Naive thymus-derived CD4-positive, alpha-beta T cell (primary cell): ENCODE results near the gene OLFM2. TPM values are rescaled to one million over a fixed set of nuclear protein-coding genes. Genes with fewer than 3 reads are reported as not detected.

Experiments used
- ATAC-seq: fragments of 150-1000 bp; cut with Tn5 transposase; 2 replicates; pipeline ENCODE4 v1.10.0; 2021; ENCODE audit warnings: mild to moderate bottlenecking, moderate library complexity
- CTCF ChIA-PET: fragments of 350-600 bp; sonication (Branson Sonifier 250); formaldehyde crosslinking; loops from one replicate; lab custom pipeline; 2021; ENCODE audit warnings: antibody characterized with exemption; lab: Charles Lee
- POLR2A ChIA-PET: fragments of 350-600 bp; sonication (Branson Sonifier 250); formaldehyde crosslinking; loops from one replicate; lab custom pipeline; 2021; ENCODE audit warnings: antibody characterized with exemption, inconsistent platforms; lab: Charles Lee
- DNase-seq, 9 donors: peaks; one replicate each; pipeline versions ENCODE4 v3.0.0 to v3.0.0-alpha.2; 2020 to 2022; ENCODE audit warnings: mixed read lengths in 1 of 9
- H3K27ac ChIP-seq: one replicate; pipeline ENCODE4 v1.7.0; 2013; ENCODE audit warnings: mild to moderate bottlenecking, low read depth, low read length, moderate library complexity
- H3K27me3 ChIP-seq, 2 donors: one replicate each; pipeline ENCODE4 v1.7.0; 2013; ENCODE audit warnings: low read length in 2 of 2, mild to moderate bottlenecking in 2 of 2, moderate library complexity in 2 of 2; ENCODE audit not compliant: control insufficient read depth in 2 of 2, insufficient read depth in 2 of 2
- H3K36me3 ChIP-seq, 3 experiments: 1 replicate in 2 of 3; 2 replicates in 1 of 3; pipeline ENCODE4 v1.7.0; 2013; ENCODE audit warnings: low read length in 3 of 3, mild to moderate bottlenecking in 3 of 3, moderate library complexity in 1 of 3; ENCODE audit not compliant: insufficient read depth in 3 of 3, control insufficient read depth in 2 of 3
- H3K4me1 ChIP-seq, 2 donors: one replicate each; pipeline ENCODE4 v1.7.0; 2013; ENCODE audit warnings: low read length in 2 of 2, mild to moderate bottlenecking in 2 of 2, moderate library complexity in 1 of 2; ENCODE audit not compliant: control insufficient read depth in 2 of 2, insufficient read depth in 2 of 2
- H3K4me3 ChIP-seq: 2 replicates; pipeline ENCODE4 v1.7.0; 2013; ENCODE audit warnings: mild to moderate bottlenecking, low read length
- H3K9me3 ChIP-seq, 3 experiments: 1 replicate in 2 of 3; 2 replicates in 1 of 3; pipeline ENCODE4 v1.7.0; 2013; ENCODE audit warnings: low read length in 3 of 3; ENCODE audit not compliant: control insufficient read depth in 2 of 3
- H3K27ac Mint-ChIP-seq, 9 donors: one replicate each; pipeline ENCODE4 v1.8.0; 2020 to 2022; ENCODE audit warnings: mixed read lengths in 9 of 9, mild to moderate bottlenecking in 8 of 9, moderate library complexity in 5 of 9, inconsistent platforms in 2 of 9
- H3K27me3 Mint-ChIP-seq, 5 donors: one replicate each; pipeline ENCODE4 v1.8.0; 2021 to 2022; ENCODE audit warnings: mixed read lengths in 5 of 5, mild to moderate bottlenecking in 1 of 5
- H3K36me3 Mint-ChIP-seq, 5 donors: one replicate each; pipeline ENCODE4 v1.8.0; 2020 to 2022; ENCODE audit warnings: mixed read lengths in 5 of 5, mild to moderate bottlenecking in 3 of 5, inconsistent platforms in 1 of 5
- H3K4me1 Mint-ChIP-seq, 7 donors: one replicate each; pipeline ENCODE4 v1.8.0; 2020 to 2022; ENCODE audit warnings: mixed read lengths in 7 of 7, mild to moderate bottlenecking in 3 of 7, inconsistent platforms in 1 of 7
- H3K4me3 Mint-ChIP-seq, 10 donors: one replicate each; pipeline ENCODE4 v1.8.0; 2020 to 2022; ENCODE audit warnings: mild to moderate bottlenecking in 10 of 10, mixed read lengths in 10 of 10, moderate library complexity in 6 of 10, inconsistent platforms in 2 of 10
- H3K9me3 Mint-ChIP-seq, 11 donors: one replicate each; pipeline ENCODE4 v1.8.0; 2020 to 2022; ENCODE audit warnings: mixed read lengths in 11 of 11, mild to moderate bottlenecking in 4 of 11, inconsistent platforms in 1 of 11, moderate library complexity in 1 of 11
- intact Hi-C, 2 donors: fragments of 100-400 bp; cut with micrococcal nuclease; formaldehyde crosslinking; loops; one replicate each; pipeline ENCODE4 v1.15.1; 2023
- polyA plus RNA-seq, 2 donors: library from polyadenylated mRNA; unstranded; fragments of 300-500 nt; fragmentation: Illumina TruSeq; gene quantifications; one replicate each; pipeline ENCODE4 v1.2.3, GENCODE V29; 2021
- total RNA-seq, 6 experiments: library from RNA in 5 of 6; stranded (reverse) in 5 of 6; gene quantifications; 1 replicate in 5 of 6; 2 replicates in 1 of 6; pipeline ENCODE4 v1.2.3 and lab custom pipeline; 2021 to 2026

OLFM2 gene
- total and polyA plus RNA-seq, 7 experiments from 2014 or later, result 6.2 to 19.4 (median 14.9) TPM

GRCh38 chr19:9834726-9835506 is 101.4 kb downstream of the OLFM2 start, which contains the start of gene PIN1:
Gene PIN1 (plus strand): TSS chr19:9835318. CDS start chr19:9835345, 27 bp downstream.
- peak within 1 kb of the TSS; percentile 82 to 99 (median 94) for H3K27ac Mint-ChIP-seq
- POLR2A ChIA-PET, result interaction anchor here (0.5 to 2.2 kb wide), 10 partner anchors 8 to 1540 kb away, joined by 3 to 8 read pairs (median 4); partner anchors contain the start of gene SWSAP1
- no peaks in the 10 kb centered on the region for H3K27me3 ChIP-seq
- CTCF ChIA-PET, result interaction anchor here (0.6 to 1.3 kb wide), 4 partner anchors 10 to 1328 kb away, joined by 3 to 7 read pairs (median 3); no protein-coding TSS in a partner anchor
- H3K36me3 Mint-ChIP-seq, result peaks cover 0 to 5% (median 4%) of the 10 kb centered on the region in 5 donors
- H3K4me1 ChIP-seq, result peaks cover 10 to 11% of the 10 kb centered on the region in 2 donors
- intact Hi-C loops, result loop anchor here (1.0 to 2.0 kb wide), 15 partner anchors 8 to 695 kb away; partner anchors contain the start of genes FBXL12 (in 2 of the 2), UBL5 (in 2 of the 2), RAVER1 (in 1 of the 2) and SHFL (in 1 of the 2)
- no peaks in the 10 kb centered on the region for H3K9me3 Mint-ChIP-seq
- H3K4me1 Mint-ChIP-seq, result peaks cover 16 to 32% (median 20%) of the 10 kb centered on the region in 7 donors
- H3K36me3 ChIP-seq, result peaks cover 0 to 30% (median 0%) of the 10 kb centered on the region in 3 experiments
- DNase-seq (peak; percentile 98 to 100 (median 99)), ATAC-seq (peak; percentile 98)
- peak within 1 kb of the TSS; percentile 83 to 97 (median 95) for H3K4me3 Mint-ChIP-seq
- H3K27me3 Mint-ChIP-seq, result no peaks in the 10 kb centered on the region
- H3K9me3 ChIP-seq, result no peaks in the 10 kb centered on the region
- H3K4me3 ChIP-seq, result peak within 1 kb of the TSS; percentile 92
- peak within 1 kb of the TSS; percentile 71 for H3K27ac ChIP-seq

DNA sequence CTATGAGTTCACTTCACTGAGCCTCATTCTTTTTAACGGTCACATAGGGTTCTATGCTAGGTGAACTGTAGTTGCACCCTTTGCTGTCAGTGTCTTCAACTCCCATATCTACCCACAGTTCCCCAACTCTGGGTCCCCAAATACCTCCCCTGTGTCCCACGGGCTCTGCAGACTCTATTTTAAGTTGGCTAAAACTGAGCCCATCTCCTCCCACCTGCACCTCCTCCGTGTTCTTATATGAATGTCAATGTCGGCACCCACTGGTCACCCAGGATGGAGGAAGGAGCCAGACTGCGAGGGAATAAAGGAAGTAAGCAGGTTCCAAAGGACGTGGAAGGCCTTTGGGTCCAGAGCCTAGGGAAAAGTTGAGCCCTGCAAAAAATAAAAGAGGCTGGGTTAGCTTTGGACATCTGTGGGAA is 102.0 kb downstream of the OLFM2 start:
- no peaks in the 10 kb centered on the region for H3K27me3 Mint-ChIP-seq
- Histone ChIP-seq H3K27me3 (no peaks in the 10 kb centered on the region), H3K4me3 (peak overlapping the region; percentile 92), H3K27ac (peak overlapping the region; percentile 71), H3K36me3 (peaks cover 0 to 29% (median 0%) of the 10 kb centered on the region in 3 experiments), H3K9me3 (no peaks in the 10 kb centered on the region), H3K4me1 (peaks cover 10 to 11% of the 10 kb centered on the region in 2 donors)
- CTCF ChIA-PET, result interaction anchor here (0.8 to 1.3 kb wide), 2 partner anchors 80 to 1329 kb away, joined by 3 read pairs; no protein-coding TSS in a partner anchor
- peaks cover 16 to 35% (median 20%) of the 10 kb centered on the region in 7 donors for H3K4me1 Mint-ChIP-seq
- ATAC-seq (no peak), DNase-seq (no peak)
- H3K36me3 Mint-ChIP-seq, result peaks cover 0 to 5% (median 4%) of the 10 kb centered on the region in 5 donors
- intact Hi-C loops, result loop anchor here (2.0 kb wide), 3 partner anchors 28 to 270 kb away; no protein-coding TSS in a partner anchor
- no peaks in the 10 kb centered on the region for H3K9me3 Mint-ChIP-seq
- peak overlapping the region in 8 of 9 donors; percentile 82 to 99 (median 93) for H3K27ac Mint-ChIP-seq
- POLR2A ChIA-PET, result interaction anchor here (0.5 to 2.2 kb wide), 4 partner anchors 7 to 28 kb away, joined by 3 to 8 read pairs (median 4); no protein-coding TSS in a partner anchor
- peak overlapping the region; percentile 83 to 97 (median 95) for H3K4me3 Mint-ChIP-seq

DNA sequence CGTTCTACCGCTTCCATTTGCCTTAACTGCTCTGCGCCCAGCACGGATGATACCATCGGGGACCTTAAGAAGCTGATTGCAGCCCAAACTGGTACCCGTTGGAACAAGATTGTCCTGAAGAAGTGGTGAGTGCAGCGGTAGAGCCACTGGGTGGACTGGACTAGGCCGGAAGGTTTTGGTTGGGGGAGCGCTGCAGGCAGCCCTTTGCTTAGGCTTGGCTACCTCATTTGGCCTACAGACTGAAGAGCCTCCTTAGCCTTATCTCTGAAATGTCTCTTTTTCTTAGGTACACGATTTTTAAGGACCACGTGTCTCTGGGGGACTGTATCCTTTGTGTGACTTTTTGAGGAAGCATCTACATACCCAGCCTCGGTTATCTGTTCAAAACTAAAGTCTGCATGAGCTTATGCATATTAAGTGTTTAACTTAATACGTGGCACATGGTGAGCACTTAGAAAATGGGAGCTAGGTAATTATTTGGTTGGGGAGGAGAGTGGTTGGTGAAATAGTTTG is 107.7 kb downstream of the OLFM2 start:
- H3K4me3 Mint-ChIP-seq, result peak overlapping the region; percentile 90 to 100 (median 99)
- H3K9me3 ChIP-seq, result no peaks in the 10 kb centered on the region

GRCh38 chr19:9827289-9828238 is 108.8 kb downstream of the OLFM2 start, which contains the start of gene UBL5:
Gene UBL5 (plus strand): TSS chr19:9827918. CDS start chr19:9828338, 420 bp downstream.
- DNase-seq (peak; percentile 72 to 91 (median 89)), ATAC-seq (peak; percentile 98)
- H3K4me3 Mint-ChIP-seq, result peak within 1 kb of the TSS; percentile 90 to 100 (median 99)
- POLR2A ChIA-PET, result interaction anchor here (0.5 to 2.2 kb wide), 16 partner anchors 7 to 502 kb away, joined by 3 to 12 read pairs (median 4); partner anchors contain the start of genes FBXL12 and ZNF846
- peak within 1 kb of the TSS; percentile 83 to 99 (median 98) for H3K27ac Mint-ChIP-seq
- Histone ChIP-seq H3K4me1 (peaks cover 14 to 16% of the 10 kb centered on the region in 2 donors), H3K27me3 (no peaks in the 10 kb centered on the region), H3K36me3 (peaks cover 0 to 19% (median 0%) of the 10 kb centered on the region in 3 experiments), H3K4me3 (peak within 1 kb of the TSS; percentile 97), H3K27ac (peak within 1 kb of the TSS; percentile 87), H3K9me3 (no peaks in the 10 kb centered on the region)
- CTCF ChIA-PET, result interaction anchor here (0.6 to 2.1 kb wide), 4 partner anchors 30 to 202 kb away, joined by 3 to 8 read pairs (median 4); no protein-coding TSS in a partner anchor
- intact Hi-C loops, result loop anchor here (1.0 kb wide), 4 partner anchors 8 to 206 kb away; partner anchors contain the start of genes FBXL12 (in 2 of the 2), PIN1 (in 2 of the 2), ZNF561 (in 1 of the 2) and ZNF846 (in 1 of the 2)
- peaks cover 15 to 45% (median 27%) of the 10 kb centered on the region in 7 donors for H3K4me1 Mint-ChIP-seq
- H3K27me3 Mint-ChIP-seq, result no peaks in the 10 kb centered on the region
- peaks cover 0 to 16% (median 4%) of the 10 kb centered on the region in 5 donors for H3K36me3 Mint-ChIP-seq
- peaks cover 0 to 1% (median 0%) of the 10 kb centered on the region in 11 donors for H3K9me3 Mint-ChIP-seq

More for the DNA sequence above, 107.7 kb downstream of the OLFM2 start:
- Histone ChIP-seq H3K36me3 (peaks cover 0 to 19% (median 0%) of the 10 kb centered on the region in 3 experiments), H3K27ac (peak overlapping the region; percentile 87), H3K4me3 (peak overlapping the region; percentile 97), H3K27me3 (no peaks in the 10 kb centered on the region), H3K4me1 (peaks cover 14 to 16% of the 10 kb centered on the region in 2 donors)
- Mint-ChIP-seq H3K27ac (peak overlapping the region; percentile 73 to 99 (median 96)), H3K4me1 (peaks cover 15 to 43% (median 27%) of the 10 kb centered on the region in 7 donors), H3K27me3 (no peaks in the 10 kb centered on the region), H3K9me3 (peaks cover 0 to 1% (median 0%) of the 10 kb centered on the region in 11 donors), H3K36me3 (peaks cover 0 to 14% (median 4%) of the 10 kb centered on the region in 5 donors)
- intact Hi-C loops, result no loop called here
- ChIA-PET CTCF (interaction anchor here (2.1 kb wide), 1 partner anchor 203 kb away, joined by 8 read pairs; no protein-coding TSS in a partner anchor), POLR2A (interaction anchor here (1.0 to 1.2 kb wide), 2 partner anchors 9 to 10 kb away, joined by 4 to 5 read pairs; partner anchors contain the start of gene FBXL12)
- DNase-seq, result no peak
- no peak for ATAC-seq

DNA sequence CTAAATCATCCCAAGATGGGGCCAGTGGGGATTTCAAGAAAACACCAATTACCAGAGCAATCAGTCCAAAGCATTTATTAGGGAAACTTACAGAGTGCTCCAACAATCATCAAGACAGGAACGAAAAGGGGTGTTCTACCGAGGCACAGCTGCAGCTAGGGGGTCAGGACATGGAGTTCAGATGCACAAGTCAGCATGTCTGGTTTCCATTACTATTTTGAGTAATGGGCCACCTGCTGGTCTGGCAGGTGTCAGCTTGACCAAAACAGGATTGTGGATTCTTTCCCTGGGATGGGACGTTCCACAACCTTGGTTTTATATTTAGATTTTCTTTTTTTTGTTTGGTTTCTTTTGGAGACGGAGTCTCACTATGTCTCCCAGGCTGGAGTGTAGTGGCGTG is 112.5 kb downstream of the OLFM2 start:
- POLR2A ChIA-PET, result interaction anchor here (0.6 kb wide), 1 partner anchor 16 kb away, joined by 3 read pairs; no protein-coding TSS in a partner anchor
- no peaks in the 10 kb centered on the region for H3K27me3 Mint-ChIP-seq
- H3K4me1 Mint-ChIP-seq, result peaks cover 15 to 45% (median 31%) of the 10 kb centered on the region in 7 donors
- H3K4me3 Mint-ChIP-seq, result peak overlapping the region in 1 of 10 donors; percentile 21
- intact Hi-C loops, result loop anchor here in 1 of 2 donors (2.0 kb wide), 1 partner anchor 427 kb away; no protein-coding TSS in a partner anchor
- H3K9me3 Mint-ChIP-seq, result peaks cover 0 to 1% (median 0%) of the 10 kb centered on the region in 11 donors
- Histone ChIP-seq H3K27ac (no peak overlapping the region), H3K4me3 (no peak overlapping the region), H3K27me3 (no peaks in the 10 kb centered on the region), H3K9me3 (no peaks in the 10 kb centered on the region), H3K36me3 (peaks cover 0 to 6% (median 0%) of the 10 kb centered on the region in 3 experiments), H3K4me1 (peaks cover 12 to 20% of the 10 kb centered on the region in 2 donors)
- peak overlapping the region in 1 of 9 donors; percentile 27 for H3K27ac Mint-ChIP-seq
- CTCF ChIA-PET, result no interaction called here
- no peak for ATAC-seq
- no peak for DNase-seq
- H3K36me3 Mint-ChIP-seq, result peaks cover 0 to 15% (median 4%) of the 10 kb centered on the region in 5 donors
